Lower leg skin (tissue), 3 donors: ENCODE data around the gene COMMD1.

ENCODE experiments used
- POLR2A ChIP-seq, 2 donors: fragments of 450-650 bp; IDR thresholded peaks; one replicate each; pipeline ENCODE4 v1.6.1; 2016 to 2017; ENCODE audit warnings: antibody characterized with exemption in 2 of 2, mild to moderate bottlenecking in 1 of 2, moderate library complexity in 1 of 2
- TF ChIP-seq, protein P1 (sequence below), 3 donors: fragments of 450-650 bp; IDR thresholded peaks; one replicate each; pipeline ENCODE4 v1.5.1; 2016; ENCODE audit warnings: antibody characterized with exemption in 3 of 3, mild to moderate bottlenecking in 3 of 3, moderate library complexity in 2 of 3

GRCh38 chr2:62163834-62164233, 258.4 kb downstream of the COMMD1 start:
- TF ChIP-seq, protein P1, sequence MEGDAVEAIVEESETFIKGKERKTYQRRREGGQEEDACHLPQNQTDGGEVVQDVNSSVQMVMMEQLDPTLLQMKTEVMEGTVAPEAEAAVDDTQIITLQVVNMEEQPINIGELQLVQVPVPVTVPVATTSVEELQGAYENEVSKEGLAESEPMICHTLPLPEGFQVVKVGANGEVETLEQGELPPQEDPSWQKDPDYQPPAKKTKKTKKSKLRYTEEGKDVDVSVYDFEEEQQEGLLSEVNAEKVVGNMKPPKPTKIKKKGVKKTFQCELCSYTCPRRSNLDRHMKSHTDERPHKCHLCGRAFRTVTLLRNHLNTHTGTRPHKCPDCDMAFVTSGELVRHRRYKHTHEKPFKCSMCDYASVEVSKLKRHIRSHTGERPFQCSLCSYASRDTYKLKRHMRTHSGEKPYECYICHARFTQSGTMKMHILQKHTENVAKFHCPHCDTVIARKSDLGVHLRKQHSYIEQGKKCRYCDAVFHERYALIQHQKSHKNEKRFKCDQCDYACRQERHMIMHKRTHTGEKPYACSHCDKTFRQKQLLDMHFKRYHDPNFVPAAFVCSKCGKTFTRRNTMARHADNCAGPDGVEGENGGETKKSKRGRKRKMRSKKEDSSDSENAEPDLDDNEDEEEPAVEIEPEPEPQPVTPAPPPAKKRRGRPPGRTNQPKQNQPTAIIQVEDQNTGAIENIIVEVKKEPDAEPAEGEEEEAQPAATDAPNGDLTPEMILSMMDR (IDR thresholded peaks at IDR 0.05), result no peak
- no peak for TF ChIP-seq POLR2A (IDR thresholded peaks at IDR 0.05)
